Suprapubic skin (tissue), 4 donors: ENCODE data around the gene ADAM8.

Experiments
- EP300 ChIP-seq: sonication (generic); formaldehyde crosslinking; IDR thresholded peaks from one replicate; pipeline ENCODE4 v1.6.1; 2017; ENCODE audit warnings: antibody characterized with exemption
- POLR2A ChIP-seq, 2 donors: fragments of 450-650 bp; IDR thresholded peaks; one replicate each; pipeline ENCODE4 v1.6.1; 2017; ENCODE audit warnings: antibody characterized with exemption in 2 of 2, mild to moderate bottlenecking in 2 of 2, moderate library complexity in 2 of 2
- POLR2AphosphoS5 ChIP-seq, 3 donors: sonication (generic); formaldehyde crosslinking; IDR thresholded peaks; one replicate each; pipeline ENCODE4 v1.6.1; 2017; ENCODE audit warnings: antibody characterized with exemption in 3 of 3
- TF ChIP-seq, protein P1 (sequence below), 2 donors: fragments of 200-600 bp in 1 of 2; fragments of 450-650 bp in 1 of 2; sonication (generic) in 1 of 2; IDR thresholded peaks; one replicate each; pipeline ENCODE4 v1.5.1; 2016 to 2019; ENCODE audit warnings: antibody characterized with exemption in 2 of 2, mild to moderate bottlenecking in 1 of 2, moderate library complexity in 1 of 2

DNA sequence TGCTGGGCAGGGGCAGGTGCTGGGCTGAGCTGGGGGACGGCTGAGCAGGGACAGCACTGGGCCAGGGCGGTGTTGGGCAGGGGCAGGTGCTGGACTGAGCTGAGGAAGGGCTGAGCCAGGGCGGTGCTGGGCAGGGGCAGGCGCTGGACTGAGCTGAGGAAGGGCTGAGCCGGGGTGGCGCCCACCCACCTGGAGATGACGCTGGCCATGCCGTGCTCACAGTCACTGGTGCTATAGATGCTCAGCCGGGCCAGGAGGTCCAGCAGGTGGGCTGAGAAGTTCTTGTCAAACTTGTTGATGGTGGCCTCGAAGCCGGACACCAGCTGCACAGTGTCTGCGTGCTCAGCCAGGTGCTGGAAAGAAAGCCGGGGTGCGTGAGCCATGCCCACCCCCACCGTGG is 4.4 kb upstream of the ADAM8 start:
- TF ChIP-seq, protein P1, sequence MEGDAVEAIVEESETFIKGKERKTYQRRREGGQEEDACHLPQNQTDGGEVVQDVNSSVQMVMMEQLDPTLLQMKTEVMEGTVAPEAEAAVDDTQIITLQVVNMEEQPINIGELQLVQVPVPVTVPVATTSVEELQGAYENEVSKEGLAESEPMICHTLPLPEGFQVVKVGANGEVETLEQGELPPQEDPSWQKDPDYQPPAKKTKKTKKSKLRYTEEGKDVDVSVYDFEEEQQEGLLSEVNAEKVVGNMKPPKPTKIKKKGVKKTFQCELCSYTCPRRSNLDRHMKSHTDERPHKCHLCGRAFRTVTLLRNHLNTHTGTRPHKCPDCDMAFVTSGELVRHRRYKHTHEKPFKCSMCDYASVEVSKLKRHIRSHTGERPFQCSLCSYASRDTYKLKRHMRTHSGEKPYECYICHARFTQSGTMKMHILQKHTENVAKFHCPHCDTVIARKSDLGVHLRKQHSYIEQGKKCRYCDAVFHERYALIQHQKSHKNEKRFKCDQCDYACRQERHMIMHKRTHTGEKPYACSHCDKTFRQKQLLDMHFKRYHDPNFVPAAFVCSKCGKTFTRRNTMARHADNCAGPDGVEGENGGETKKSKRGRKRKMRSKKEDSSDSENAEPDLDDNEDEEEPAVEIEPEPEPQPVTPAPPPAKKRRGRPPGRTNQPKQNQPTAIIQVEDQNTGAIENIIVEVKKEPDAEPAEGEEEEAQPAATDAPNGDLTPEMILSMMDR (IDR thresholded peaks at IDR 0.05) = no peak
- TF ChIP-seq POLR2A (IDR thresholded peaks at IDR 0.05) (no peak), POLR2AphosphoS5 (IDR thresholded peaks at IDR 0.05) (no peak), EP300 (no peak)
